Measurements from ENCODE around the gene SBK1.

- TF ChIP-seq, protein P1, sequence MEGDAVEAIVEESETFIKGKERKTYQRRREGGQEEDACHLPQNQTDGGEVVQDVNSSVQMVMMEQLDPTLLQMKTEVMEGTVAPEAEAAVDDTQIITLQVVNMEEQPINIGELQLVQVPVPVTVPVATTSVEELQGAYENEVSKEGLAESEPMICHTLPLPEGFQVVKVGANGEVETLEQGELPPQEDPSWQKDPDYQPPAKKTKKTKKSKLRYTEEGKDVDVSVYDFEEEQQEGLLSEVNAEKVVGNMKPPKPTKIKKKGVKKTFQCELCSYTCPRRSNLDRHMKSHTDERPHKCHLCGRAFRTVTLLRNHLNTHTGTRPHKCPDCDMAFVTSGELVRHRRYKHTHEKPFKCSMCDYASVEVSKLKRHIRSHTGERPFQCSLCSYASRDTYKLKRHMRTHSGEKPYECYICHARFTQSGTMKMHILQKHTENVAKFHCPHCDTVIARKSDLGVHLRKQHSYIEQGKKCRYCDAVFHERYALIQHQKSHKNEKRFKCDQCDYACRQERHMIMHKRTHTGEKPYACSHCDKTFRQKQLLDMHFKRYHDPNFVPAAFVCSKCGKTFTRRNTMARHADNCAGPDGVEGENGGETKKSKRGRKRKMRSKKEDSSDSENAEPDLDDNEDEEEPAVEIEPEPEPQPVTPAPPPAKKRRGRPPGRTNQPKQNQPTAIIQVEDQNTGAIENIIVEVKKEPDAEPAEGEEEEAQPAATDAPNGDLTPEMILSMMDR (IDR thresholded peaks at IDR 0.05), result no peak
- no peak for TF ChIP-seq POLR2A (IDR thresholded peaks at IDR 0.05)
- no peak for TF ChIP-seq POLR2AphosphoS5 (IDR thresholded peaks at IDR 0.05)
These were observed 2.1 kb upstream of the SBK1 start for GRCh38 chr16:28289939-28290858.

All from transverse colon (tissue), 4 donors.